ENCODE results near the gene UTS2B.

DNA sequence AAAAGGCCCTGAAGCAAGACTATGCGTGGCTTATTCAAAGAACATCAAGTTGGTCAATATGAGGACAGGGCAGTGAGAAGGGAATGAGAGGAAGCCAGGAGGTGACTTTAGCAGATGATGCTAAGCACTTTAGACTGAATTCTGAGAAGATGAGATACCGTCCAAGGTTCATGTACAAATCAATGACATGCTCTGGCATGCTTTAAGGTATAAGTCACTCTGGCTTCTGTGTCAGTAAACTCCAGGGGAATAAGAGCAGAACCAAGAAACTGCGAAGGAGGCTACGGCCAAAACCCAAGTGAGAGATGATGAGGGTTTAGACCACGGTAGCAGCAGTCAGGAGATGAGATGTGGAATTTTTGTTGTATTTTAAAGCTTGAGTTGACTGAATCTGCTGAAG, 10.0 kb downstream of the UTS2B start:
- no peak for TF ChIP-seq TAF1 (IDR thresholded peaks at IDR 0.05; ENCODE audit: borderline replicate concordance, insufficient read depth, low read length)
- no peak for TF ChIP-seq POLR2AphosphoS5 (IDR thresholded peaks at IDR 0.05; ENCODE audit: low read depth, low read length)
- TF ChIP-seq, protein P1, sequence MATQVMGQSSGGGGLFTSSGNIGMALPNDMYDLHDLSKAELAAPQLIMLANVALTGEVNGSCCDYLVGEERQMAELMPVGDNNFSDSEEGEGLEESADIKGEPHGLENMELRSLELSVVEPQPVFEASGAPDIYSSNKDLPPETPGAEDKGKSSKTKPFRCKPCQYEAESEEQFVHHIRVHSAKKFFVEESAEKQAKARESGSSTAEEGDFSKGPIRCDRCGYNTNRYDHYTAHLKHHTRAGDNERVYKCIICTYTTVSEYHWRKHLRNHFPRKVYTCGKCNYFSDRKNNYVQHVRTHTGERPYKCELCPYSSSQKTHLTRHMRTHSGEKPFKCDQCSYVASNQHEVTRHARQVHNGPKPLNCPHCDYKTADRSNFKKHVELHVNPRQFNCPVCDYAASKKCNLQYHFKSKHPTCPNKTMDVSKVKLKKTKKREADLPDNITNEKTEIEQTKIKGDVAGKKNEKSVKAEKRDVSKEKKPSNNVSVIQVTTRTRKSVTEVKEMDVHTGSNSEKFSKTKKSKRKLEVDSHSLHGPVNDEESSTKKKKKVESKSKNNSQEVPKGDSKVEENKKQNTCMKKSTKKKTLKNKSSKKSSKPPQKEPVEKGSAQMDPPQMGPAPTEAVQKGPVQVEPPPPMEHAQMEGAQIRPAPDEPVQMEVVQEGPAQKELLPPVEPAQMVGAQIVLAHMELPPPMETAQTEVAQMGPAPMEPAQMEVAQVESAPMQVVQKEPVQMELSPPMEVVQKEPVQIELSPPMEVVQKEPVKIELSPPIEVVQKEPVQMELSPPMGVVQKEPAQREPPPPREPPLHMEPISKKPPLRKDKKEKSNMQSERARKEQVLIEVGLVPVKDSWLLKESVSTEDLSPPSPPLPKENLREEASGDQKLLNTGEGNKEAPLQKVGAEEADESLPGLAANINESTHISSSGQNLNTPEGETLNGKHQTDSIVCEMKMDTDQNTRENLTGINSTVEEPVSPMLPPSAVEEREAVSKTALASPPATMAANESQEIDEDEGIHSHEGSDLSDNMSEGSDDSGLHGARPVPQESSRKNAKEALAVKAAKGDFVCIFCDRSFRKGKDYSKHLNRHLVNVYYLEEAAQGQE (IDR thresholded peaks at IDR 0.05; ENCODE audit: insufficient read depth in 1 of 2, low read depth in 2 of 2, low read length in 2 of 2) = no peak
- no peak for TF ChIP-seq SIN3A (IDR thresholded peaks at IDR 0.05; ENCODE audit: borderline replicate concordance, insufficient read depth, low read length)
- TF ChIP-seq FOXP2 (optimal IDR thresholded peaks at IDR 0.05; ENCODE audit: borderline replicate concordance, extremely low read depth, extremely low read length, insufficient read depth) = no peak

Data from PFSK-1 (cell line).